HG03460 (cell line): ENCODE data around the gene MSH3.
"Not testable (repeated sequence)": the region's sequence is repeated elsewhere in the genome, so short reads cannot be mapped to it uniquely, and the experiment has no call there.

Source experiments
- ATAC-seq: cut with Tn5 transposase; IDR thresholded peaks from one replicate; pipeline ENCODE4 v1.9.1; 2021; ENCODE audit not compliant: unreplicated experiment

Gene MSH3

GRCh38 chr5:80747922-80748321 lies 93.5 kb downstream of the MSH3 start:
- no peak for ATAC-seq

DNA sequence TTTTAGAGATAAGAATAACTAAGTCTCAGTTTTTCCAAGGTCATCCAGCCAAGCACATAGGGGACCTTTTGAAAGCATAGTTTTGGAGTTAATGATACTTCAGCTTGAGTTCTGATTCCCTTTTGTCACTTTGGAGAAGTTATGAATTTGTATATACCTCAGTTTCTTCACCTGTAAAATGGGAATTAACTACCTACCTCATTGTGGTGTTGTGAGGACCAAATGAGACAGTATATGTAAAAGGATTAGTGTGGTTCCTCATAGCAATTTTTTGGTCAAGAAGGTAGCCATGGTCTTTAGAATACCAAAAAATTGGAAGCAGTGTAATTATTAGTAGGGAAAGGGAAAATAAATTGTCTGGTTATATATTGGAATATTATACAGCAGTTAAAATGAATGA lies 98.0 kb downstream of the MSH3 start:
- ATAC-seq = no peak

- no peak for ATAC-seq
Observed at GRCh38 chr5:80753712-80754111, 99.3 kb downstream of the MSH3 start.

GRCh38 chr5:80754900-80755299 lies 100.4 kb downstream of the MSH3 start:
- ATAC-seq = peak; percentile 57

GRCh38 chr5:80755626-80756025 lies 101.2 kb downstream of the MSH3 start:
- peak; percentile 97 for ATAC-seq

- ATAC-seq = no peak
Observed at GRCh38 chr5:80756292-80756691, 101.8 kb downstream of the MSH3 start.

DNA sequence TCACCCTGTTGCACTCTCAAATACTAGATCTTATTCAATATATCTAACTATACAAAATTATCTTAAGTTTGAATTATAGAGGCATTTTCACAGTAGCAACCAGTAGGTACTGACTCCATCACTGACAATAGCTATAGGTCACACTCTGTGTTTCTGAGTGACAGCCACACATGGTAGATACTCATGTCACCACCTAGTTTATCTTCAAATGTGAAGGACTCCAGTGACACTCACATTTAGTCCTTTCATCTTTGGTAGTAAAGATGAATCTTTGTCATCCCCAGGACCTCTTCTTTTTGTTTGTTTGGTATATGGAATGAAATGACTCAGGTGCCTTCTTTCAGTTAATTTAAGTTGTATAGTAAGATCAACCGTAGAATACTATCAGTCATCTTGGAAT lies 102.8 kb downstream of the MSH3 start:
- ATAC-seq = no peak

GRCh38 chr5:80759866-80760577 lies 105.6 kb downstream of the MSH3 start:
- no peak for ATAC-seq

DNA sequence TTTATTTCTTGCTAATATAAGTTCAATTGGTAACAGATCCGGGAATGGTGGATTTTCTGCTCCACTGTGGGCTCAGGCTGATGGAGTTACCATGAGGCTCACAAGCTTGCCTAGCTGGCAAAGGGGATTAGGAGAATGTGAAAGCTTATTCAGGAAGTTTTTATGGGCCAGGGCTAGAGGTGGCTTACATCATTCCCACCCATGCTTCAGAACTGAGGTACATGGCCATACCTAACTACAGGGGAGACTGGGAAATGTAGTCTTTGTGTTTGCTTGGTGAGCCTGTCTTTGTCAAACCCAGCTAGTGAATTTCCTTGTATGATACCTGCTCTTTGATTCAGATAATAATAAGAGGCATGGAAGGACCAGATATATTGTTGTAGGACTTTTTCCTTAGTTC lies 106.2 kb downstream of the MSH3 start:
- ATAC-seq = no peak

DNA sequence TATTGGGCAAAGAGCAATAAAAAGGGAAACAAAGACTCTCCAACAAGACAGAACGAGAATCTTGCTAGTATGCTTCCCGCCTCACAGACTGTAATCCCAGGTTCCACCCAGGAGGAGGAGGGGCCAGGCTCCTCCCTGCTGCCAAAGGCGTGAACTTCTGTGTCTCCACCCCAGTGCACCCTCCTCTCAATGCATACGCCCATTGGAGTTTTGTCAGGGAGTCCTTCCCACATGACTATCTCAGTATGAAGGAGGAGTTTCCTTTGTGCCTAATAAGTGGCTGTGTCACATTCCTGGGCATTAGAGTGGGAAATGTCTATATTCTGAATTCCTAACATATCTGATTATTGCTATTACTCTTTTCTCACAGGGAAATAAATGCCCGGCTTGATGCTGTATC lies 106.7 kb downstream of the MSH3 start:
- ATAC-seq = no peak

GRCh38 chr5:80761966-80762365 lies 107.5 kb downstream of the MSH3 start:
- no peak for ATAC-seq

GRCh38 chr5:80762573-80762972 lies 108.1 kb downstream of the MSH3 start:
- ATAC-seq = no peak

DNA sequence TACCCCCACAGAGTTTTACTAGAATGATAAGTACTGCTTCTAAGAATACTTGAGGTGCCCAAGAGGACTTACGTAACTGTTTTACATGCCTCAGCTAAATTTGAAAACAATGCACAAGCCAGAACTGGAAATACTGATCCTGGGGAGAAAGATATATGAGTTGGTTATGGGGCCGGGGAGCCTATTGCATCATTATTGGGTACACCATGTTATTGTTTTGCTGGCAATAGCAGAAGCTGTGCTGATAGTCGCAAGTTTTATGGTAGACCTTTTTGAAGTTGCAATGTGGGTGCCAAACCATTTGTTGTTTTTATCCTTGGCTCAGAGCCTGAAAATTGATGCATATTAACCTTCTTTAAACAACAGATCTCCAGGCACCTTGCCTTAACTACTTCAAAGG lies 108.8 kb downstream of the MSH3 start:
- ATAC-seq = no peak

- ATAC-seq = no peak
Observed at GRCh38 chr5:80763873-80764647, 109.6 kb downstream of the MSH3 start.

DNA sequence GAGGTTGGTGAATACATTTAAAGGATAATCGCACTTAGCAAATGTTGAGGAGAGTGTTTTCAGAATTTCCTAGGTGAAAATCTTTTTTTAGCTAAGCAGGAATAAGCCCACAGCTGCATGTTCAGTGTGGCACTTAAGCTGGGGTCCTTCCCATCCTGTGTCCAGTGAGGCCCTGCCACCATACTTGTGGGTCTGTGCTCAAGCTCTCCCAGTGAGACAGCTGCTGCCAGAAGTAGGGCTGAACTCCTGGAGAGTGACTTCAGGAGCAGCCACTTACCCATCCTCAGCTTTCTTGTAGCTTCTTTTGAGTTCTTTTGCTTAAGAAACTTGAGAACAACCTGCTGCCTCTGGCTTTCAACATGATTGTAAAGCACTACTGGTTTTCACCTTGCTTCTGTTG lies 110.3 kb downstream of the MSH3 start:
- ATAC-seq = no peak

DNA sequence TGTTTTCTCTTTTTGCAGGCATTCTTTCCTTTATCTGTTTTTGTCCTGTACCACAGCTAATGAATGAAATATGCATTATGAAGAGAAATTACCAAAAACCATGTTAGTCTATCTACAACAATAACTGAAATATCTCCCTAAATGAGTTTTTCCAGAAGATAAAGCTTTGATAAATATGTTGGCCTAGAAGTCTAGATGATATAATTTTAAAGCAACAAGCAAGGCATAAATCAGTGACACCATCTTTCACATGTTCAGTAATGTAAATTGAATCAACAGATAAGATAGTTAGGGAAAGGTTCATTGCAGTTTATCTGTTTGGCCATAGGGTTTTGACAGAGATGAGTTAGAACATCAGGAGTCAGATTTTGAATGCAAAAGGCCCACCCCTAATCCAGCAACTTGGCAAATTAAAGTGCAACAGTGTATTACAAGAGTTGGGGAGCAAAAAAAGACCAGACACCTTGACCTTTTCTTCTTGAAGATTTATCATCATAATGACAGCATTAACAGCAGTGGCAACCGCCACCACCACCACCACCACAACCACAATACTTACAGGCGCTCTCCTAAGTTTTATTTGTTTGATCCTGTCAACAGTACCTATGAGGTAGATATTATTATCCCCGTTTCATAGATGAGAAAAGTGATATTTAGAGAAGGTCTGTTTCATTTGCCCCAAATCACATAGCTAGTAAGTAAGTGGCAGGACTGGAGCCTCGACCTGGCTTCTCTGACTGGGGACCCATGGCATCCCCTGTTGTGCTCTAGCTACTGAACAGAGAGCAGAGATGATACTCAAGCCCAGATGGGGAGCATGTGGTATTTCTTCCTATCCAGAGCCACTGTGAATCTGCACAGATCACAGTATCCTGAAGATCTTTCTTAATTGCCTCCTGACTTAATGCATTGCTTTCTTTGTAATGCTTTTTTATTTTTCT lies 123.2 kb downstream of the MSH3 start:
- ATAC-seq = no peak

DNA sequence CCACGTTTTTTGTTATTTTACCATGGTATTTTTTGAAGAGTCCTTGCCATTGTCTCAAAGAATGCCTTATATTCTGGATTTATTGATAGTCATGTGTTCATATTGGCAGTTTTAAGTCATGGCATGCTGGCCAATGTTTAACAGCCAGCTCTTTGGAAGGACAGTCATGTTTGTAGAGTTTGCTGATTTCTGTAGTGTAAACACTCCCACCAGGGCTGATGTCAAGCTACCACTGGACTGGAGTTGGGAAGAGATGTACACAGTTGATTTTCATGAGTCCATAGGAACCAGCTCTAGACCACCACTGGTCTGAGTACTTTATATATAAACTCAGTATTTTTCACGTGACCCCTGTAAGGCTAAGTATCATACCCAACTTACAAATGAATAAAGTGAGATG lies 125.6 kb downstream of the MSH3 start:
- no peak for ATAC-seq

DNA sequence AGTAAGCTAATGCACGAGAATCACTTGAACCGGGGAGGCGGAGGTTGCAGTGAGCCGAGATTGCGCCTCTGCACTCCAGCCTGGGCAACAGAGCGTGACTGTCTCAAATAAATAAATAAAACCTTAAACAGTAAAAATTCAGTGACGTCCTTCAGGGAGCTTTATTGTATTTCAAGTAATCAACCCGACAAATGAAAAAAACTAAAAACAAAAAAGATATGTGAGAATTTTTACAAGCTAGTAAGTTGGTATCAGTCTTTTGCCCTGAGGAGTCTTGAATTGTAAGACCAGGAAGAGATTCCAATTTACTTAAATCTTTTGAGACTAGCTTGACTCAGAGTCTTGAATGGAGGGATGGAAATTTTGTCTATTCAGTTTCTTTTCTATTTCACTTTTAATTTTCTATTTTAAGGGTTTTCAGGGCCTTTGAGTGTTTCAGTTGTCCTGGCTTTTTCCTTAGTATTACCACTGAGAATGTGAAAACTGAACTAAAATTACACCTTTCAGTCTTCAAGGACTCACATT lies 126.4 kb downstream of the MSH3 start:
- ATAC-seq = no peak

DNA sequence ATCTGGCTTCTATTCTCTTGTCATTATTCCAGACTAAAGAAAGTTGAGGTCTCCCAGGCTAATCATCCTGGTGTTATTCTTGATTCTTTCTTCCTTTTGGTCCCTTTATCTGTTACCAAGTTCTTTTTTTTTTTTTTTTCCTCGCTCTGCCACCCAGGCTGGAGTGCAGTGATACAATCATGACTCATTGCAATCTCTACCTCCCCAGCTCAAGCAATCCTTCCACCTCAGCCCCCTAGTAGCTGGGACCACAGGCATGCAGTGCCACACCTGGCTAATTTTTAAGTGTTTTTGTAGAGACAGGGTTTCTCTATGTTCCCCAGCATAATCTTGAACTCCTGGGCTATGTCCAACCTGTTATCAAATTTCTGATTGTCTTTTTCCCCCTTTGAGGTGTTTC lies 126.9 kb downstream of the MSH3 start:
- ATAC-seq = no peak

DNA sequence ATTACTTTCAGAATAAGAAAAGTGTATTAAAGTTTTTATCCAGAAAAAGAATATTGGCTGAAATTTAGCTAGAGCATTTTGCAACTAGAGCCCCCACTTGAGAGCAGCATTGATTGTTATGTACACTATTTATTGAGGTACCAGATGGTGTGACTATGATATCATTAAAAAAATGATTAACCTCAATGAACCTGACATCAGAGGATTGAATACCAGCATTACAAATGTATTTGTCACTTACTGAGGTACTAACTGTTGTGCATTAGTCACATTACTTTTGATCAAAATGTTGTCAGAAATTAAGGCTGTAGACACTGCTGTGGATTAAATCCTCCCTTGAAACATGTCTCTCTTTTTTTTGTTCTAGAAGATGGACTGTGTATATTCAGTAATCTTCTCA lies 128.2 kb downstream of the MSH3 start:
- ATAC-seq = no peak

GRCh38 chr5:80783751-80784150 lies 129.3 kb downstream of the MSH3 start:
- not testable (repeated sequence) for ATAC-seq
